Middle frontal gyrus (tissue), 1 donor: ENCODE results near the gene ACE2.

Experiments
- DNase-seq: peaks from one replicate; pipeline ENCODE4 v3.0.0-alpha.2; 2015; ENCODE audit warnings: low spot score; ENCODE audit errors: extremely low spot score

ACE2 gene

GRCh38 chrX:15511563-15511962 lies 89.2 kb downstream of the ACE2 start:
- DNase-seq: no peak
